OCI-LY7 (cell line): Measurements from ENCODE around the gene HCN1.

Experiments used
- EZH2phosphoT487 ChIP-seq: fragments of 200-600 bp; sonication (generic); IDR thresholded peaks from 2 replicates; pipeline ENCODE4 v1.6.1; 2018; ENCODE audit warnings: low read depth, borderline replicate concordance, mild to moderate bottlenecking, mixed run types, antibody characterized with exemption, low read length, moderate library complexity, mixed read lengths
- TF ChIP-seq, protein P1 (sequence below): fragments of 200-600 bp; sonication (generic); conservative IDR thresholded peaks from 2 replicates; pipeline ENCODE4 v1.5.1; 2014; ENCODE audit warnings: mild to moderate bottlenecking, antibody characterized with exemption, low read length, moderate library complexity, mixed read lengths

DNA sequence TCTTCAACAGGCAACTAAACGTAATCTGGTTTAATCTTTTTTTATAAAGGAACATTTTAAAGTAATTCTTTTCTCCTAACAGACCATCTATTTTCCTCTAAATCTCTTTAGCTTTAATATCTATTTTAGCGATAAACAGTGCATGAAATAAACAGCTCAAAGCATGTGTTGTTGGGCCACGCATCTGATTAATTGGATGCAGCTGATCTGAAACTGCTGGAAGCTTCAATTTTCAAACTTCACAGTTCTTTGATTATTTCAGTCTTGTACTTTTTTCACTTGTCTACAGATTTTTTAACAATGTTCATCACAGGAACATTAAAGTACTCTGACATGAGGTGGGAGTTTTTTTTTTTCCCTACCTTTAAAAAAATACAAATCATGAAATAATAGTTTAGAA lies 443.6 kb downstream of the HCN1 start:
- TF ChIP-seq, protein P1, sequence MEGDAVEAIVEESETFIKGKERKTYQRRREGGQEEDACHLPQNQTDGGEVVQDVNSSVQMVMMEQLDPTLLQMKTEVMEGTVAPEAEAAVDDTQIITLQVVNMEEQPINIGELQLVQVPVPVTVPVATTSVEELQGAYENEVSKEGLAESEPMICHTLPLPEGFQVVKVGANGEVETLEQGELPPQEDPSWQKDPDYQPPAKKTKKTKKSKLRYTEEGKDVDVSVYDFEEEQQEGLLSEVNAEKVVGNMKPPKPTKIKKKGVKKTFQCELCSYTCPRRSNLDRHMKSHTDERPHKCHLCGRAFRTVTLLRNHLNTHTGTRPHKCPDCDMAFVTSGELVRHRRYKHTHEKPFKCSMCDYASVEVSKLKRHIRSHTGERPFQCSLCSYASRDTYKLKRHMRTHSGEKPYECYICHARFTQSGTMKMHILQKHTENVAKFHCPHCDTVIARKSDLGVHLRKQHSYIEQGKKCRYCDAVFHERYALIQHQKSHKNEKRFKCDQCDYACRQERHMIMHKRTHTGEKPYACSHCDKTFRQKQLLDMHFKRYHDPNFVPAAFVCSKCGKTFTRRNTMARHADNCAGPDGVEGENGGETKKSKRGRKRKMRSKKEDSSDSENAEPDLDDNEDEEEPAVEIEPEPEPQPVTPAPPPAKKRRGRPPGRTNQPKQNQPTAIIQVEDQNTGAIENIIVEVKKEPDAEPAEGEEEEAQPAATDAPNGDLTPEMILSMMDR, result no peak
- no peak for TF ChIP-seq EZH2phosphoT487
